ENCODE measurements around the gene FAM78B.

- TF ChIP-seq POLR2AphosphoS5 (IDR thresholded peaks at IDR 0.05; ENCODE audit: low read depth, low read length) (no peak), POLR2A (IDR thresholded peaks at IDR 0.05; ENCODE audit: low read depth, low read length) (no peak), TAF1 (IDR thresholded peaks at IDR 0.05; ENCODE audit: borderline replicate concordance, low read depth, low read length) (no peak)
Observed at GRCh38 chr1:166172106-166172505, 5.3 kb upstream of the FAM78B start.
